NAMALWA (cell line): ENCODE results near the gene HOXC5.
A peak's percentile ranks its signal among the peaks of the same experiment; 100 is the strongest.

Experiments
- DNase-seq: peaks from one replicate; pipeline ENCODE4 v3.0.0-alpha.2; 2015; ENCODE audit warnings: low spot score

The HOXC5 gene

GRCh38 chr12:54047160-54047963 is 14.5 kb downstream of the HOXC5 start:
- DNase-seq, result no peak

DNA sequence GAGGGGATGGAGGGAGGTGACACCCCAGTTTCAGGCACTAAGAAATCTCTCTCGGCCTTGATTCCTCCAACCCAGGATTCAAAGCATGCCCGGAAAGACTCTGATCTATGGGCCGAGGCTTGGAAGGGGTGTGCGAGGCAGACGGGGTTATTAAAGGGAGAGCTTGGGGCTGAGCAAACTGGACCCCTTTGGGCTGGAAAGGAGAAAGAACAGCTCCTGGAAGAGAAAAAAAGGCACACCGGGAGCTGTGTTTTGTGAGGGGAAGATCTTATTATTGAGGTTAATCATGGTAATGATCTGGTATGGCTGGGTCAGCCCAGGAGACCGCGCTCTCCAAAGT is 15.1 kb downstream of the HOXC5 start:
- DNase-seq, result no peak

DNA sequence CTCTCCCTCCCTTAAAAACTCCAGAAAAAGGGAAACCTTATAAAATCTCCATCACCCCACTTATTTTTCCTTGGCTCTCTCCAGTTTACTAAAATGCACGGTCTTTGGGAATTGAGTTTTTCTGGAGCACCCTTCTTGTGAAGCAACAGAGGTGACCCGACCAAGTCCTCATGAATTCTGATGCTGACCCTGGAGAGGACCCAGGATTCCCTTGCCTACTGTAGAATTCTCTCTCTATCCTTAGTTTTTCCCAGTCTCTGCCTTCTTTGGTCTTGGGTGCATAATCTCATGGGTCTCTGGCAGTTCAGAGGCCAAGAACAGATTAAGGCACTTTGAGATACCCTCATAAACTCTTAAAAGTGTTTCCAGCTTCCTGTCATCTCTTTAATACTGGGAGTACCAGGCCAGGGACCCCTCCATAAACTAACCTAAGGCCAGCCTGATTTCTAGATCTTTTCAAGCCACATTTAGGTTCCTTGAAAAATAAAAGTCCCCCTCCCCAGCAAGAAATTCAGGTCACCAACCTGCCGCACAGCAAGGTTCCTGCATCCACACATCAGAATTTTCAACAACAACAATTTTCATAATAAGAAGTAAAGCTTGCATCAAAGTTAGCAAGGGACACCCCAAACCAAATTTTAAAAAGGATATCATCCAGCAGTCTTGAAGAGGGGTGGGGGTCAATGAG is 15.7 kb downstream of the HOXC5 start:
- no peak for DNase-seq

DNA sequence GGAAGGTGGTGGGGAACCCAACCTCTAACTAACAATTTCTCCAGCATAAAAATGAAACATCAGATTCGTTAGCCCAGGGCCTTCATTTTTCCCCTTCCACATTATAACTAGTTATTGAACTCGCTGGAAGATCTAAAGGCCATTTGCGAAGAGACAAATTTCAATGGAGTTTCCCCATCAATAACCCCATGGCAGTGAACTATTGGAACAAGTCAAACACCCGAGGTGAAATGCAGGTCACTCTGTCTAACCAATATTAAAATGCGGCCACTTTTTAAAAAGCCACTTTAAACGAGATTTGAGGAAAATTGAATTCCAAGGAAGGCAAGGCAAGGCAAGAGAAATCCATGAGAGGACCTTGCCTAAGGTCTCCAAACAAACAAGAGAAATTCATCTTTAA is 16.3 kb downstream of the HOXC5 start:
- no peak for DNase-seq

GRCh38 chr12:54050482-54050810 is 17.6 kb downstream of the HOXC5 start:
- DNase-seq, result no peak

GRCh38 chr12:54051026-54051842 is 18.4 kb downstream of the HOXC5 start:
- DNase-seq, result no peak

DNA sequence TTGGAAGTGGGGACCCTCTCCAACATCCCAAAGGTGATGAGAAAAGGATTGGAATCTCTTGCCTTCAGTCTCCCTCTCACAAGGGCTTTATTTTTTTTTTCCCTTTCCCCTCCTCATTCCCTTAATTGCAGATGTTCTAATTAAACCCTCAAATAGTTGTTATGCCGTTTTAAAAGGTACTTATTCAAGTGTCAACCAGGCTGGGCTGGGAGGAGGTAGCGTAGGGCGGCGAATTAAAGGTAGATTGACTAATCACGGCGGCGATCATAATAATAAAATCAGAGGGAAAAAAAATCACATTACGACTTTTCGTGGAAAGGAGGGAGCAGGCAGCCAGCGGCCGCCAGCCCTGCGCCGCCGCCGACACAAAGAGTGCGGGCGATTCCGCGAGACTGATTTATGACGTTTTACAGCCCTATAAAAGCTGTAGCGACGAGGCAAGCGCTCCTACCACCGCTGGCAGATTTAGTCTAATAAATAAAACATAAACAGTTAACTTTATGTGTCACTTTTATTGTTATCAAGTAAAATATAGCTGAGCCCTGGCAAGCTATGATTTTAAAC is 19.1 kb downstream of the HOXC5 start:
- DNase-seq, result no peak

GRCh38 chr12:54052438-54053002 is 19.7 kb downstream of the HOXC5 start:
- DNase-seq, result no peak

DNA sequence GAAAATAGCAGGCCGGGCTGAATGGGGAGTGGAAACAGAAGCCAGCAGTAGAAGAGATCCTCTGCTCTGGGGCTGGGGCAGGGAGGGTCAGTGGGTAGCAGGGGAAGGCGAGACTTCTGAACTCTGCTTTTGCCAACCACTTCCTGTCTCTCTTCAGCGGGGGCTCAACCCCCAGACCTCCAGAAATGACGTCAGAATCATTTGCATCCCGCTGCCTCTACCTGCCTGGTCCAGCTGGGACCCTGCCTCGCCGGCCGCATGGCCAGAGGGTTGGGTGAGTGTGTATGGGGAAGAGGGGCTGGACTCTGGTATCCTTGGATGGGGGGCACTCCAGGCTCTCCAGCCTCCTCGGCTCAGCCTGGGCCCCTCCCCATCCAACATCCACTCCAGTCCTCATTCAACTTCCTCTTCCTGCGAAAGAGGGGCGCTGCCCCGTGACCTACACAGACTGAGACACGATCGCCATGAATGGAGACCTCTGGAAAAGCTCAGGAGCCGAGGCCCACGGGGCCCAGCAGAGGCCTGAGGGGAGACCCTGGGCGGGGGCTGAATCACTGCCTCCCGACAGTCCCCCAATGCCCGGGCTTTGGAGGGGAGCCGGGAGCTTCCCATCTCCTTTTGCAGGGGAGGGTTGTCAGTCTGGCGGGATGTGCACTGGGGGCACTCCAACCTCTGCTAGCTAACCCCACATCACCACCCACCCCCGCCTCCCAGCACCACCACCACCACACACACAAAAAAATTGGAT is 20.3 kb downstream of the HOXC5 start:
- peak; percentile 74 for DNase-seq

DNA sequence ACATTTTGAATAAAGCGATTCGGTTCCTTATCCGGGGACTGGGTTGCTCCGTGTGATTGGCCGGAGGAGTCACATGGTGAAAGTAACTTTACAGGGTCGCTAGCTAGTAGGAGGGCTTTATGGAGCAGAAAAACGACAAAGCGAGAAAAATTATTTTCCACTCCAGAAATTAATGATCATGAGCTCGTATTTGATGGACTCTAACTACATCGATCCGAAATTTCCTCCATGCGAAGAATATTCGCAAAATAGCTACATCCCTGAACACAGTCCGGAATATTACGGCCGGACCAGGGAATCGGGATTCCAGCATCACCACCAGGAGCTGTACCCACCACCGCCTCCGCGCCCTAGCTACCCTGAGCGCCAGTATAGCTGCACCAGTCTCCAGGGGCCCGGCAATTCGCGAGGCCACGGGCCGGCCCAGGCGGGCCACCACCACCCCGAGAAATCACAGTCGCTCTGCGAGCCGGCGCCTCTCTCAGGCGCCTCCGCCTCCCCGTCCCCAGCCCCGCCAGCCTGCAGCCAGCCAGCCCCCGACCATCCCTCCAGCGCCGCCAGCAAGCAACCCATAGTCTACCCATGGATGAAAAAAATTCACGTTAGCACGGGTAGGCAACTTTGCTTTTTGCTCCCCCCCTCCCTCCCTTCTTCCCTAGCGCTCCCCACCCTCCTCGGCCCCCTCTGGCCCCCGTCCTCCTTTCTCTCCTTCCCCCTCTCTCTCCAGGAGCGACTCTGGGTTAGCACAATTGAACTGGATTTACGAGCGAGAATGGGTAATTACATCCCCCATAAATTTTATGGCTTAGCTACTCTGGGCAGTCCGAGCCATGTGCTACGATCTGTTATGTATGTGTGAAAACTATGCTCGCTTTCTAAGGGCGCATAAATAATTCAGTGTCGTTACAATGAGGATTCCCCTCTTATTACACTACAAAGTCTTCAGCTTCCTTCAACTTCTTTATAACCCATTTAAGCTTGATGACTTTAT is 21.2 kb downstream of the HOXC5 start, which contains the start of gene HOXC4:
TSS of gene HOXC4 (plus strand) at position 85 of the 991 bp plus-strand sequence. CDS start at position 173, 88 bp downstream.
- DNase-seq, result peak; percentile 79

GRCh38 chr12:54054742-54055194 is 21.9 kb downstream of the HOXC5 start:
- DNase-seq, result no peak

- no peak for DNase-seq
Observed at GRCh38 chr12:54055552-54055951, 22.7 kb downstream of the HOXC5 start.

GRCh38 chr12:54056110-54056509 is 23.3 kb downstream of the HOXC5 start:
- DNase-seq, result no peak

- no peak for DNase-seq
Observed at GRCh38 chr12:54058128-54058768, 25.4 kb downstream of the HOXC5 start.

DNA sequence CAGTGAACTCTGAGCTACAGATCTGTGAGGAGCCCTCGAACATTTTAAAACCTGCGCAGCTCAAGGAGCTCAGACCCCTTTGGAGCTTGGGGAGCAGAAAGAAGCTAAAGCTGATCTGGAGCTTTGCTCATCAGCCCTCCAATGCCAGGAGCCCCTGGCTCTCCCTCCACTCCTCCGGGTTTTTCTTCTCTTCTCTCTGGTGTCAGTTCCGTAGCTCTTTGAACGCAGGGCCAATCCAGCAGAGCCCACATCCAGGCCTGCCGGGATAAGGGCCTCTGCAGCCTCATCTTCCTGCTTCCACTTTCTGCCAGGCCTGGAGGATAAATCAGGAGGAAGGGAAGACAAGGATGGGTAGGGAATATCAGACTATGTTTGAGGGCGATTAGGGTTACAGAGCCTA is 26.8 kb downstream of the HOXC5 start:
- no peak for DNase-seq

GRCh38 chr12:54060174-54060974 is 27.5 kb downstream of the HOXC5 start:
- no peak for DNase-seq

DNA sequence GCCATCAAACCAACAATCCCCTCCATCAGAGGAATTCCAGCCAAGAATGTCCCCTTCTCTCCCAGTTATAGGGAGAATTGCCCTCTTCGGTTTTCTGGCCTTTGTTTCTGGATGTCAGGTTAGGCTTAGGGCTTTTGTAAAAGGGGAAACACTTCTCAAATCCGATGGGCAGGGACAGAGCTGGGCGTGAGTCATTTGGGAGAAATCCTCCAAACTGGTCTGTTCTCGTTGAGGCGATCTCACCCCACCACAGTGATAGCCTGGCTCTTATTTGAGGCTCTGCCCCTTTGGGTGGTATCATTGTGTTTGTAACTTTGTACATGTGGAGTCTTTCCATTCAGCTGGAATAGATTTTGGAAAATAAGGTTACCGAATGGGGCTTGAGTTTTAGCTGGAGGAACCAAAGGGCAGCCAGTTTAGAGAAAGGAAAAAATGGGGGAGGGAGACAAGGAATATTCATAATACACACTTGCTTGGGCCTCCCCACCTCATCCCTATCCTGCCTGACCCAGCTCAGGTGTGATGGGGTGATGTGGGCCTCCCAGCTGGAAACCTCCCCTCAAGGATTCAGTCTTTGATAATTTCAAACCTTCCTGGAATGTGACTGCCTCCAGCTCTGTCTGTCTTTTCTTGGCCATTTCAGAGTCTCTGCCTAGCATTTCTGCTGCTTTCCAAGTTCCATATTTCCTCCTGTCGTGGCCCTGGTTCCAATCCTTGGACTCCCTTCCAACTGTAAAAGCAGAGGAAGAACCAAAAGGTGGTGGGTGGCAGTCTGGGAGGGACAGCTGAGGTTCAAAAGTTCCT is 28.3 kb downstream of the HOXC5 start:
- no peak for DNase-seq

GRCh38 chr12:54065677-54066076 is 32.8 kb downstream of the HOXC5 start:
- DNase-seq, result no peak
